Measurements from ENCODE around the gene INPP5D.

DNA sequence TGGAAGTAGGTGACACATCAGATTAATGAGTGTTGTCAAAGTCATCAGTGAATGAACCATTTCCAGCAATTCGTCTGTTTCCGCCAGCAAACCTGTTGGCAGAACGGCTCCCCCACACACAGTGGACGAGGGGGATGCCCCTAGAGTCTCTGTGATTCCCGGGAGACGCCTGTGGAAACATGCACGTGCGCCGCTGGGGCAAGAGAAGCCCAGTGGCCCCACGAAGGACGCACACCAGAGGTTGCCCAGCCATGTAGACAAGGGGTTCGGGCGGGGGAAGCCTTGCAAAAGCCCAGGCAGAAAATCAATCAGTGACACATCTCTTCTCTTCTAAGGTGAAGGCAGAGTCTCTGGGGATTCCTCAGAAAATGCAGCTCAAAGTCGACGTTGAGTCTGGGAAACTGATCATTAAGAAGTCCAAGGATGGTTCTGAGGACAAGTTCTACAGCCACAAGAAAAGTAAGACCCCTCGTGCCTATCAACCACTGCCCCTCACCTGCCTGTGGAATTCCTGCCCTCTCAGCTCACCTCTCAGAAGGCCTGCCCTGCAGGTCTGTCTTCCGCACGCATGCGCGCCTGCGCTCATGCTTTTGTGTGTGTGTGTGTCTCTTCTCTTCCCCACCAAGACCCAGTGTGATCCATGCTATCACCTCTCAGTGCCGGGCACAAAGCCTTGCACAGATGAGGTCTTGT lies 87.1 kb downstream of the INPP5D start:
- TF ChIP-seq, protein P1, sequence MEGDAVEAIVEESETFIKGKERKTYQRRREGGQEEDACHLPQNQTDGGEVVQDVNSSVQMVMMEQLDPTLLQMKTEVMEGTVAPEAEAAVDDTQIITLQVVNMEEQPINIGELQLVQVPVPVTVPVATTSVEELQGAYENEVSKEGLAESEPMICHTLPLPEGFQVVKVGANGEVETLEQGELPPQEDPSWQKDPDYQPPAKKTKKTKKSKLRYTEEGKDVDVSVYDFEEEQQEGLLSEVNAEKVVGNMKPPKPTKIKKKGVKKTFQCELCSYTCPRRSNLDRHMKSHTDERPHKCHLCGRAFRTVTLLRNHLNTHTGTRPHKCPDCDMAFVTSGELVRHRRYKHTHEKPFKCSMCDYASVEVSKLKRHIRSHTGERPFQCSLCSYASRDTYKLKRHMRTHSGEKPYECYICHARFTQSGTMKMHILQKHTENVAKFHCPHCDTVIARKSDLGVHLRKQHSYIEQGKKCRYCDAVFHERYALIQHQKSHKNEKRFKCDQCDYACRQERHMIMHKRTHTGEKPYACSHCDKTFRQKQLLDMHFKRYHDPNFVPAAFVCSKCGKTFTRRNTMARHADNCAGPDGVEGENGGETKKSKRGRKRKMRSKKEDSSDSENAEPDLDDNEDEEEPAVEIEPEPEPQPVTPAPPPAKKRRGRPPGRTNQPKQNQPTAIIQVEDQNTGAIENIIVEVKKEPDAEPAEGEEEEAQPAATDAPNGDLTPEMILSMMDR (IDR thresholded peaks at IDR 0.05; ENCODE audit: insufficient read depth, low read length), result no peak
- TF ChIP-seq POLR2AphosphoS5 (IDR thresholded peaks at IDR 0.05; ENCODE audit: low read depth) (no peak), GABPA (IDR thresholded peaks at IDR 0.05; ENCODE audit: low read depth) (no peak)
- TF ChIP-seq, protein P2, sequence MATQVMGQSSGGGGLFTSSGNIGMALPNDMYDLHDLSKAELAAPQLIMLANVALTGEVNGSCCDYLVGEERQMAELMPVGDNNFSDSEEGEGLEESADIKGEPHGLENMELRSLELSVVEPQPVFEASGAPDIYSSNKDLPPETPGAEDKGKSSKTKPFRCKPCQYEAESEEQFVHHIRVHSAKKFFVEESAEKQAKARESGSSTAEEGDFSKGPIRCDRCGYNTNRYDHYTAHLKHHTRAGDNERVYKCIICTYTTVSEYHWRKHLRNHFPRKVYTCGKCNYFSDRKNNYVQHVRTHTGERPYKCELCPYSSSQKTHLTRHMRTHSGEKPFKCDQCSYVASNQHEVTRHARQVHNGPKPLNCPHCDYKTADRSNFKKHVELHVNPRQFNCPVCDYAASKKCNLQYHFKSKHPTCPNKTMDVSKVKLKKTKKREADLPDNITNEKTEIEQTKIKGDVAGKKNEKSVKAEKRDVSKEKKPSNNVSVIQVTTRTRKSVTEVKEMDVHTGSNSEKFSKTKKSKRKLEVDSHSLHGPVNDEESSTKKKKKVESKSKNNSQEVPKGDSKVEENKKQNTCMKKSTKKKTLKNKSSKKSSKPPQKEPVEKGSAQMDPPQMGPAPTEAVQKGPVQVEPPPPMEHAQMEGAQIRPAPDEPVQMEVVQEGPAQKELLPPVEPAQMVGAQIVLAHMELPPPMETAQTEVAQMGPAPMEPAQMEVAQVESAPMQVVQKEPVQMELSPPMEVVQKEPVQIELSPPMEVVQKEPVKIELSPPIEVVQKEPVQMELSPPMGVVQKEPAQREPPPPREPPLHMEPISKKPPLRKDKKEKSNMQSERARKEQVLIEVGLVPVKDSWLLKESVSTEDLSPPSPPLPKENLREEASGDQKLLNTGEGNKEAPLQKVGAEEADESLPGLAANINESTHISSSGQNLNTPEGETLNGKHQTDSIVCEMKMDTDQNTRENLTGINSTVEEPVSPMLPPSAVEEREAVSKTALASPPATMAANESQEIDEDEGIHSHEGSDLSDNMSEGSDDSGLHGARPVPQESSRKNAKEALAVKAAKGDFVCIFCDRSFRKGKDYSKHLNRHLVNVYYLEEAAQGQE (IDR thresholded peaks at IDR 0.05; ENCODE audit: insufficient replicate concordance, low read depth), result no peak

Data from HL-60 (cell line).